ENCODE results near the gene FAM184B. TPM values are rescaled to one million over a fixed set of nuclear protein-coding genes. Genes with fewer than 3 reads are reported as not detected.

The FAM184B gene
- total RNA-seq, 1 experiment from 2014 or later, result not detected

GRCh38 chr4:17788956-17789355 lies 7.5 kb upstream of the FAM184B start:
- DNase-seq, result no peak
- no peaks in the 10 kb centered on the region for H3K36me3 Mint-ChIP-seq (ENCODE audit: insufficient read depth, unreplicated experiment)
- no peak overlapping the region for H3K27ac Mint-ChIP-seq (ENCODE audit: unreplicated experiment)
- Histone ChIP-seq H3K4me1 (no peaks in the 10 kb centered on the region), H3K36me3 (ENCODE audit: control insufficient read depth, insufficient read depth, low read length) (no peaks in the 10 kb centered on the region), H3K9me3 (no peaks in the 10 kb centered on the region), H3K27me3 (replicated peaks; ENCODE audit: control insufficient read depth, insufficient read depth, low read length) (no peaks in the 10 kb centered on the region), H3K4me3 (ENCODE audit: low read depth, low read length) (no peak overlapping the region)
- BruUV-seq (replicated peaks), result no TSS peak
- intact Hi-C loops (cut with micrococcal nuclease; ENCODE audit: unreplicated experiment), result loop anchor here (5.0 kb wide), 1 partner anchor 152 kb away; no protein-coding TSS in a partner anchor
- H3K27me3 Mint-ChIP-seq (ENCODE audit: insufficient read depth, unreplicated experiment), result no peaks in the 10 kb centered on the region
- ChIA-PET POLR2A (no interaction called here), CTCF (no interaction called here)
- H3K4me3 Mint-ChIP-seq (ENCODE audit: unreplicated experiment), result no peak overlapping the region
- no peaks in the 10 kb centered on the region for H3K4me1 Mint-ChIP-seq (ENCODE audit: low read depth, unreplicated experiment)
- no peaks in the 10 kb centered on the region for H3K9me3 Mint-ChIP-seq (ENCODE audit: unreplicated experiment)
- TF ChIP-seq, protein P1, sequence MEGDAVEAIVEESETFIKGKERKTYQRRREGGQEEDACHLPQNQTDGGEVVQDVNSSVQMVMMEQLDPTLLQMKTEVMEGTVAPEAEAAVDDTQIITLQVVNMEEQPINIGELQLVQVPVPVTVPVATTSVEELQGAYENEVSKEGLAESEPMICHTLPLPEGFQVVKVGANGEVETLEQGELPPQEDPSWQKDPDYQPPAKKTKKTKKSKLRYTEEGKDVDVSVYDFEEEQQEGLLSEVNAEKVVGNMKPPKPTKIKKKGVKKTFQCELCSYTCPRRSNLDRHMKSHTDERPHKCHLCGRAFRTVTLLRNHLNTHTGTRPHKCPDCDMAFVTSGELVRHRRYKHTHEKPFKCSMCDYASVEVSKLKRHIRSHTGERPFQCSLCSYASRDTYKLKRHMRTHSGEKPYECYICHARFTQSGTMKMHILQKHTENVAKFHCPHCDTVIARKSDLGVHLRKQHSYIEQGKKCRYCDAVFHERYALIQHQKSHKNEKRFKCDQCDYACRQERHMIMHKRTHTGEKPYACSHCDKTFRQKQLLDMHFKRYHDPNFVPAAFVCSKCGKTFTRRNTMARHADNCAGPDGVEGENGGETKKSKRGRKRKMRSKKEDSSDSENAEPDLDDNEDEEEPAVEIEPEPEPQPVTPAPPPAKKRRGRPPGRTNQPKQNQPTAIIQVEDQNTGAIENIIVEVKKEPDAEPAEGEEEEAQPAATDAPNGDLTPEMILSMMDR (IDR thresholded peaks at IDR 0.05; ENCODE audit: insufficient read depth in 1 of 2, low read depth in 1 of 2, low read length in 1 of 2, severe bottlenecking in 1 of 2, unreplicated experiment in 1 of 2), result no peak

DNA sequence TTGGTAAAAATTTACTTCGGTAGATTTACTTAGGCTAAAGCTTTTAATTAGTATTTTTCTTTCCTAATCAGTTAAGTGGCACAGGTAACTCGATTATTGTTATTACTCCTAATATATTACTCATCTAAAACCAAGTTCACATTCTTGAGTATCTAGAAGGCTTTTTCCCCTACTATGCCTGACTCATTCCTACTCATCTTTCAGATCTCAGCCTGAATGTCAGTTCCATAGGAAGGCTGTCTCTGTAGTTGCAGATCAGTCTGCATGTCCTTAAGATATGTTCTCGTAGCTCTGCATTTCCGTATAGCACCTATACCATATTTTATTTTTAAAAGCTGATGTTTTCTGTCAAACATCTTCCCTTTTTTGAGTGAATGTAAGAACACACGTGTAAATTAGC lies 5.9 kb upstream of the FAM184B start:
- Mint-ChIP-seq H3K4me3 (ENCODE audit: unreplicated experiment) (no peak overlapping the region), H3K36me3 (ENCODE audit: insufficient read depth, unreplicated experiment) (no peaks in the 10 kb centered on the region), H3K4me1 (ENCODE audit: low read depth, unreplicated experiment) (no peaks in the 10 kb centered on the region), H3K27ac (ENCODE audit: unreplicated experiment) (no peak overlapping the region), H3K9me3 (ENCODE audit: unreplicated experiment) (no peaks in the 10 kb centered on the region), H3K27me3 (ENCODE audit: insufficient read depth, unreplicated experiment) (no peaks in the 10 kb centered on the region)
- ChIA-PET CTCF (no interaction called here), POLR2A (no interaction called here)
- DNase-seq, result no peak
- no TSS peak for BruUV-seq (replicated peaks)
- Histone ChIP-seq H3K27me3 (replicated peaks; ENCODE audit: control insufficient read depth, insufficient read depth, low read length) (no peaks in the 10 kb centered on the region), H3K9me3 (no peaks in the 10 kb centered on the region), H3K4me3 (ENCODE audit: low read depth, low read length) (no peak overlapping the region), H3K36me3 (ENCODE audit: control insufficient read depth, insufficient read depth, low read length) (no peaks in the 10 kb centered on the region), H3K4me1 (no peaks in the 10 kb centered on the region)
- intact Hi-C loops (cut with micrococcal nuclease; ENCODE audit: unreplicated experiment), result loop anchor here (5.0 kb wide), 1 partner anchor 150 kb away; no protein-coding TSS in a partner anchor
- TF ChIP-seq, protein P1 (IDR thresholded peaks at IDR 0.05; ENCODE audit: insufficient read depth in 1 of 2, low read depth in 1 of 2, low read length in 1 of 2, severe bottlenecking in 1 of 2, unreplicated experiment in 1 of 2), result no peak

DNA sequence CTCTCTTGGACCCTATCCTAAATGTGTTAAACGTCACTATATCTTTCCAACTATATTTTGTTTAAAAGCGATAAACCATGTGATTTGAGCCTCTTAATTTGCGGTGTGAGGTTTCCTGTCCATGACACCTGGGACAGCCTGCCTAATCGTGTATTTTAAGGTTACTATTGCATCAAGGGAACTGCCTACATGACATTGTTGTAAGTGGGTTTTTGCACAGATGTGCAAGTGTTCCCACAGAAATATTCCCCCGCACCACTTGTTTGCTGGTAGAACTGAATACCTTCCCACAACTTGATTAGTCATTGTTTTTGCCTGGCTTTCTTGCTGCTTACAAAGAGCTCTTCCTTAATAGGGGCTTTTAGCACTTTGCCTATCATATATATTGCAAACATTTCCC lies 5.1 kb upstream of the FAM184B start:
- BruUV-seq (replicated peaks), result no TSS peak
- H3K4me1 Mint-ChIP-seq (ENCODE audit: low read depth, unreplicated experiment), result no peaks in the 10 kb centered on the region
- H3K4me3 ChIP-seq (ENCODE audit: low read depth, low read length), result no peak overlapping the region
- POLR2A ChIA-PET, result no interaction called here
- H3K4me1 ChIP-seq, result no peaks in the 10 kb centered on the region
- no peak overlapping the region for H3K4me3 Mint-ChIP-seq (ENCODE audit: unreplicated experiment)
- no peaks in the 10 kb centered on the region for H3K36me3 ChIP-seq (ENCODE audit: control insufficient read depth, insufficient read depth, low read length)
- no peaks in the 10 kb centered on the region for H3K9me3 Mint-ChIP-seq (ENCODE audit: unreplicated experiment)
- no peaks in the 10 kb centered on the region for H3K27me3 Mint-ChIP-seq (ENCODE audit: insufficient read depth, unreplicated experiment)
- H3K27ac Mint-ChIP-seq (ENCODE audit: unreplicated experiment), result no peak overlapping the region
- DNase-seq, result no peak
- no peaks in the 10 kb centered on the region for H3K9me3 ChIP-seq
- CTCF ChIA-PET, result no interaction called here
- no peaks in the 10 kb centered on the region for H3K27me3 ChIP-seq (replicated peaks; ENCODE audit: control insufficient read depth, insufficient read depth, low read length)
- intact Hi-C loops (cut with micrococcal nuclease; ENCODE audit: unreplicated experiment), result loop anchor here (1.0 to 5.0 kb wide), 2 partner anchors 149 to 189 kb away; no protein-coding TSS in a partner anchor
- TF ChIP-seq, protein P1 (IDR thresholded peaks at IDR 0.05; ENCODE audit: insufficient read depth in 1 of 2, low read depth in 1 of 2, low read length in 1 of 2, severe bottlenecking in 1 of 2, unreplicated experiment in 1 of 2), result no peak
- H3K36me3 Mint-ChIP-seq (ENCODE audit: insufficient read depth, unreplicated experiment), result no peaks in the 10 kb centered on the region
